ENCODE results near the gene TMEM196. TPM values are rescaled to one million over a fixed set of nuclear protein-coding genes. Genes with fewer than 3 reads are reported as not detected.
A peak's percentile ranks its signal among the peaks of the same experiment; 100 is the strongest.

TMEM196 gene
- not detected for total RNA-seq

DNA sequence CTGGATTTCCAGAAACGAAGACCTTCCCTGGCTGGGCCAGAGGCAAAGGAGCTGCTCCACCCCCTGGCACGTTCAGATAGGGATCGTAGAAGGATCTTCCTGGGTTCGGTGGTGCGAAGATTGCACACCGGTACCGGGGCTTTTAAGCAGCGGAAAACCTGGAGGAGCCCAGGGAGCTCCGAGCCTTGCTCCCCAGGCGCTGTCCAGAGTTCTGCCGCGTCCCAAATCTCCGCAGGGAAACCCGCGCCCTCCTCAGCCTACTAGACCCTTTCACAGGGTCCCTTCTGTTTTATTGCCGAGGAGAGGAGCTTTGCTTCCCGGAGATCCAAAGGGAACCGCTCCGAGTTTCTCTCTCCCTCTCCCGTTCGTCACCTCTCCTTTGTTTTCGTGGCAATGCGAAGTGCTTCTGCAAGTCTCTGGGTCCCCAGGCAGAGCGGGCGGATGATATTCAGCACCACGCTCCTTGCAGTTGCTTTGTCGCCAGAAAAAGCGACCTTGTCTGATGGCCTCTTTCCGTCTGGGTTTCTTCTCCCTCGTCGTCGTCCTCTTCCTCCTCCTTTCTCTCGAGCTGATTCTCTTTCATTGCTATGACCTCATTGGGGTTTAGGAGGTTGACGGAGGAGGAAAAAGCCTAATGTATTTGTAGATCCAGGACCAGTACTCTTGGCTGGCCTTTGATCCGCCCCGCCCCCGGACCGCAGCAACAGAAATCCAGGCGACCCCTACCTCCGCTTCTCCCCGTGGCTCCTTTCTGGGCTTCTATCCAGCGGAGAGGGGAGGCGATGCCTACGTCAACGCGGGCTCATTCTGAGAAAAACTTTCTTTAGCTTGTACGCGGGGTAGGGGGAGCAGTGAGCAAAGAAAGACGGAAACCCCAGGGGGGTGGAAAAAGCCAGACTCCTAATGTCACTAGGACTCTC lies at the start of gene TMEM196:
TSS of gene TMEM196 (minus strand) at position 777 of the 920 bp plus-strand sequence. CDS start 921 bp downstream, outside the sequence.
- no peak for ATAC-seq

DNA sequence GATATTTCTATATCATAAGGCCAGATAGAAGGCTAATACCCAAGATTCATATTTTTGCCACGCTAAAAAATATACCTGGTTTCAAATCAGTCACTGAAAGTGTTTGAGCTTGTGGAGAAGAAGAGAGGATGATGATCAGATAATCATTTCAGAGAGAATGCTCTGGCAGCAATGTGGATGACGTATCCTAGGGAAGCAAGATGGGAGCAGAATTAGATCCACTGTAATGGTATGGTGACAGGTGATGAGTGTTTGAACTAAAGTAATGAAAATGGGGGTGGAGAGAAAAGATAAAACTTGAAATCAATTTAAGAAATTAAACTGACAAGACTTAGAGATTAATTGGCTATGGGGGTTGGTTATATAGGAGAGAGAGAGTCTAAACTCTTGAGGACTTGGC lies 42.7 kb upstream of the TMEM196 start:
- no peak for ATAC-seq

GRCh38 chr7:19815546-19815945 lies 42.1 kb upstream of the TMEM196 start:
- ATAC-seq = no peak

DNA sequence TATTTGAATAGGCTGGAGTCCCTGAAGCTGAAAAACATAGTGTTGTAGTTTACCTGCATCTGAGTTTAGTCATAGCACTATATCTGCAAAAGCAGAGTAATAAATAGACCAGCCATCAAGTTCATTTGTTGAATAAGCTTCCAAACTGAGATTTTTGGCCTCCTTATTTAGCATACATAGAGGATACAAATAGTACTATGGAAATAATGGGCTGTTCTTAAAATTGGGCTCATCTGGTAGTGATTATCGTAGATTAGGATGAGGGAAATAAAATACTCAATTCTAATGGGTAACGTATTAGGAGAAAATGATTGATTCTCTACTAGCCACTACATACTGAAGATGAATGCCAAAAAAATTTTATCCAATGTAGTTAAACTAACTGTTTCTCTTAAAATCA lies 41.4 kb upstream of the TMEM196 start:
- ATAC-seq = no peak

GRCh38 chr7:19811386-19811785 lies 38.0 kb upstream of the TMEM196 start:
- ATAC-seq = no peak

GRCh38 chr7:19798986-19799385 lies 25.6 kb upstream of the TMEM196 start:
- ATAC-seq = no peak

- no peak for ATAC-seq
Observed at GRCh38 chr7:19783541-19783940, 10.1 kb upstream of the TMEM196 start.

GRCh38 chr7:19776981-19777380 lies 3.6 kb upstream of the TMEM196 start:
- no peak for ATAC-seq

DNA sequence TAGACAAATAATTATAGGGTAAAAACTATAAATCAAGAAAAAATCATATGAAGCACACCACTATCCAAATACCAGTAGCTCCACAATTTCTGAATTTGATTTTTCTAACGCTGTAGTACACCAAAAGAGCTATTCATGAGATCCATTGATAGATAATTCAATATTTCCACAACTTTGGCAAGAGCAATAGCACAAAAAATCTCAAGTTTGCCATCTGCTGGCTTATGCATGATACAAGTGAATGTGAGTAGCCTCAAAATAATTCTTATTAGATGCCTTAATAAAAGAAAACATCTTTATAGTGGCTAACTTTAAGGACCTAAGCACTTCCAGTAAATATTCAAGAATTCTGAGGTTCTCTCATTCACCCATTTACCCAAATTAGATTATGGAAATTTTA lies 2.2 kb upstream of the TMEM196 start:
- no peak for ATAC-seq

- no peak for ATAC-seq
Observed at GRCh38 chr7:19772306-19772705, 1.1 kb downstream of the TMEM196 start.

GRCh38 chr7:19762631-19763030 lies 10.8 kb downstream of the TMEM196 start:
- ATAC-seq = no peak

- ATAC-seq = no peak
Observed at GRCh38 chr7:19754521-19755116, 18.8 kb downstream of the TMEM196 start.

- no peak for ATAC-seq
Observed at GRCh38 chr7:19752020-19752419, 21.4 kb downstream of the TMEM196 start.

DNA sequence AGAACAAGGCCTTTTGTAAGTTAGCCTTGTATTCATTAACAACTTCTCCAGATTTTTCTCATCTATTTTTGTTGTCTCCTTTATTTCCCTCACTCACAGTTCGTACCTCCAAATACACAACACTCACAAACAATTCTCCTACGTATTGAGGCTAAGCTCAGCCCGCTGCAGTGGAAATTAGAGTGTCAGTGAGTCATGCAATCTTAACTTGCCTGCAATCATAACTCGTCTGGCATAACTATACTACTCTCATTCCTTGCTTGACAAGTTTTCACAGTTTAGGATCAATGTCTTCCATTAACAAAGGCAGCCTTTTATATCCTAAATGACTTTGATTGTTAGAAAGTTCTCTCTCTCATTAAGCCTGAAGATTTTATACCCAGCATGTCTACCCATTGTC lies 23.8 kb downstream of the TMEM196 start:
- ATAC-seq = peak; percentile 75

DNA sequence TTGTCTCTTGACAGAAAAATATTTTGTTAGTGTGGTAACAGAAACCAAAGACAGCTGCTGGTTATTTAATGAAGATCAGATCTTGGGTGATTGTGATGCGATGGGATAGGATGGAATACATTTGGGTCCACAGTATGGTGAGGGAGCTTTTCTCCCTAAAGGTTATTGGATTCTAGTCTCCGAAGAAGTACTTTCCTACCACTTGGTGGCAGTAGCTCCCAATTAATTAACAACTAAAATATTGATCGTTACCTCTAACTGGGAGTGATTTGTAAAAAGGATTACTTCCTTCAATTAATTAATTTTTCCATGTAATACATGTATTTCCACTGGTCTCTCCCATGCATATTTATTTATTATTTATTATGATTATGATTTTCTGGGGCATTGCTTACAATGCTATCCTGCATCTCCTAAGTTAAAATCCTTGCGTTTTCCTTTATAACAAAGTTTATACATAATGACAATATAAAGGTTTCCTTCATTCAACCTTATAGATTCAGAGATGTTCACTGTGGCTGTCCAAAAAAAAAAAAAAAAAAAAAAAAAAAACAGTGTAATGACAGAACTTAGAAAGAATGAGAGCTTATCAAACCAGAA lies 25.6 kb downstream of the TMEM196 start:
- ATAC-seq = no peak

- no peak for ATAC-seq
Observed at GRCh38 chr7:19744075-19744474, 29.3 kb downstream of the TMEM196 start.

GRCh38 chr7:19728716-19729115 lies 44.7 kb downstream of the TMEM196 start:
- no peak for ATAC-seq

DNA sequence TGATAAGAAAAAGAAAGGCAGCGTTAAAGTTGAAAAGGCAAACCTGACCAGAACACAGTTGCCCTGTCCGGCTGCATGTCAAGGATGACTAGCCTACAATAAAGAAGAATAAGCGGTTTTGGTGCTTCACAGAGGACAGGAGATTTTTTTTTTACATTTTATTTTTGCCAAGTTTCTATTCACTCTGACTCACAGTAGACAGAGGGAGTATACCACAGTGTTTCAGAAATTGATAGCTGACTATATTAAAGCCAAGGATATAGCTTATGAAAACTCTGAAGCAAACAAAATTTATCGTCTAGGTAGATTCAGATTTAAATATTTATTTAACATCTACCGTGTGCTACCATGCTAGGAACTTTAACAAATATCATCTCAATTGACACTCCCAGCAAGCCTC lies 47.6 kb downstream of the TMEM196 start:
- no peak for ATAC-seq

GRCh38 chr7:19715499-19715898 lies 57.9 kb downstream of the TMEM196 start:
- no peak for ATAC-seq

DNA sequence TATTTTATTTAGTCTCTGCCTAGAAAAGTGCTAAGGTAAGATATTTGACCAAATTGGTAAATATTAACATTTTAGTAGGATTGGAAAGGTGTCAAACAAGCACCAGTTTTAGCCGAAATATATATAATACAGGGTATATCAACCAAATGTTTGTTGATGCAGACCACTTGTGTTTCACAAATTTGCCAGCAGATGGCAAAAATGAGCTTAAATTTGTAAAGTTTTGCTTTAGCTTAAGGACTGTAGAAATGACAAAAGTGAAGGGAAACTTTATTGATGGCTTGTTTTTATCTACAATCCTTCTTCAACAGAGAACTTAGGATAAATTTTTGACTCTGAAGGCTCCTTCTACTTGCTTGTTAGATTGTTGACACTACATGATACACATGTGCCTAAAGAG lies 59.7 kb downstream of the TMEM196 start:
- no peak for ATAC-seq

DNA sequence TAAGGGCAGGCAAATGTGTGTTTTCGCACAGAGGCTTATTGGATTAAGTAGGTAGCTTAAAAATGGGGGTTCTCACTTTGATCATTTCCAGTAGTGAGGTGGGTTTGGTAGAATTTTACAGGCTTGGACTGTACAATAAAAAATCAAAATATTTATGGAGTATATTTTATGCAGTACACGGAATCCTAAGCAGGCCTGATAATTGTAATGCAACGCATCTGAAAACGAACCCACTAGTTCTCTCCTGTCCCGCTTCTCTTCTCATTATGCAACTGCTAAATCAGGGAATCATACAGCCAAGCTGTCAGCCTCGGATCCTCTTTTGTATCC lies 64.2 kb downstream of the TMEM196 start:
- ATAC-seq = no peak

GRCh38 chr7:19708397-19709248 lies 64.8 kb downstream of the TMEM196 start, which contains the start of gene POLR1F:
Gene POLR1F, minus strand, starts transcription at chr7:19709037. Its CDS starts 21 bp downstream, at chr7:19709016.
- ATAC-seq = peak; percentile 100

GRCh38 chr7:19707240-19707639 lies 66.2 kb downstream of the TMEM196 start:
- ATAC-seq = no peak
